GM23248 (cell line): ENCODE measurements around the gene PAPPA.

Experiments used
- EZH2 ChIP-seq: fragments of 200-600 bp; sonication (generic); IDR thresholded peaks from 2 replicates; pipeline ENCODE4 v1.6.1; 2018; ENCODE audit warnings: antibody characterized with exemption, mild to moderate bottlenecking; ENCODE audit not compliant: insufficient read depth, poor library complexity, severe bottlenecking
- EZH2phosphoT487 ChIP-seq: fragments of 200-600 bp; sonication (generic); IDR thresholded peaks from 2 replicates; pipeline ENCODE4 v1.6.1; 2018; ENCODE audit warnings: antibody characterized with exemption, moderate library complexity, mild to moderate bottlenecking, low read depth; ENCODE audit not compliant: insufficient read depth

DNA sequence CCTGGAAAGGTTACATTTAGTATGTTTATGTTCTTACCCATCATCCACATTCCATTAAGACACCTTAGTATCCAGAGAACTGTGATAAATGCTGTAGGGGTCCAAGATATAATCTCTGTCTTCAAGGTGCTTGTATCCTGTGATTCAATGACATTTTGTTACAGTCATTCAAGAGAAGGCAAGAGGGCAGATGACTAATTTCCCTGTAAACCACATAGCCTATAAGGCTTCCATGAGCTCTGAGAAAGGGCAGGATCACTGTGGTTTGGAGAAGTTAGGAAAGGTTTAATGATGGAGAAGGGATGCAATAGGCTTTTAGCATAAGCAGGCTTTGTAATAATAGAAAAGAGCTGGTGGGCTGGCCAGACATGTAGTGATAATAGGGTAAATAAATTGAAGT, 40.0 kb downstream of the PAPPA start:
- TF ChIP-seq EZH2, result no peak
- TF ChIP-seq EZH2phosphoT487, result no peak
